GM12878 (cell line): ENCODE data around the gene SRA1.

ENCODE experiments used
- CTCF ChIP-seq, 3 experiments: IDR thresholded peaks in 2 of 3; conservative IDR thresholded peaks in 1 of 3; 2 replicates each; pipeline ENCODE4 v1.5.1; 2011; ENCODE audit warnings: low read depth in 3 of 3, low read length in 3 of 3, mild to moderate bottlenecking in 3 of 3, control low read depth in 2 of 3, moderate library complexity in 2 of 3, inconsistent platforms in 1 of 3, mixed read lengths in 1 of 3; ENCODE audit not compliant: control insufficient read depth in 2 of 3, insufficient read depth in 1 of 3; ENCODE audit errors: extremely low read depth in 1 of 3
- PAX5 ChIP-seq: IDR thresholded peaks from 2 replicates; pipeline ENCODE4 v1.6.1; 2011; ENCODE audit warnings: low read depth, low read length, borderline replicate concordance
- TCF7 ChIP-seq: IDR thresholded peaks from 2 replicates; pipeline ENCODE4 v1.6.1; 2014; ENCODE audit warnings: antibody characterized with exemption, borderline replicate concordance

- TF ChIP-seq TCF7: no peak
- TF ChIP-seq PAX5: no peak
- TF ChIP-seq CTCF (IDR thresholded peaks at IDR 0.05 in 2 of 3, conservative IDR thresholded peaks at IDR 0.05 in 1 of 3; ENCODE audit: control insufficient read depth in 2 of 3, extremely low read depth in 1 of 3, insufficient read depth in 1 of 3, low read depth in 3 of 3, low read length in 3 of 3): no peak
These were observed 3.6 kb downstream of the SRA1 start for GRCh38 chr5:140553657-140554056.
